ENCODE data around the gene ABITRAM. TPM values are rescaled to one million over a fixed set of nuclear protein-coding genes. Genes with fewer than 3 reads are reported as not detected.

Gene ABITRAM
- total RNA-seq, 6 donors from 2014 or later: 7.8 to 18.9 (median 10.5) TPM

GRCh38 chr9:108924466-108924865 lies 9.7 kb upstream of the ABITRAM start:
- no peak for DNase-seq
- Histone ChIP-seq H3K27me3 (no peaks in the 10 kb centered on the region), H3K9me3 (no peaks in the 10 kb centered on the region), H3K4me1 (peaks cover 0 to 3% (median 0%) of the 10 kb centered on the region in 4 donors), H3K4me3 (no peak overlapping the region), H3K27ac (no peak overlapping the region), H3K36me3 (peaks cover 32 to 93% (median 52%) of the 10 kb centered on the region in 4 donors)
- no peak for ATAC-seq (ENCODE audit: low FRiP score in 2 of 2)
- TF ChIP-seq POLR2A (IDR thresholded peaks at IDR 0.05) (no peak), CTCF (IDR thresholded peaks at IDR 0.05) (no peak), POLR2AphosphoS5 (IDR thresholded peaks at IDR 0.05) (no peak), EP300 (IDR thresholded peaks at IDR 0.05) (no peak)

GRCh38 chr9:108928386-108928785 lies 5.8 kb upstream of the ABITRAM start:
- no peak overlapping the region for H3K27ac ChIP-seq
- ATAC-seq (ENCODE audit: low FRiP score in 2 of 2) (no peak), DNase-seq (no peak)
- no peaks in the 10 kb centered on the region for H3K27me3 ChIP-seq
- H3K36me3 ChIP-seq: peaks cover 28 to 54% (median 36%) of the 10 kb centered on the region in 4 donors
- TF ChIP-seq POLR2AphosphoS5 (IDR thresholded peaks at IDR 0.05): no peak
- no peaks in the 10 kb centered on the region for H3K9me3 ChIP-seq
- H3K4me3 ChIP-seq: no peak overlapping the region
- H3K4me1 ChIP-seq: peaks cover 11 to 16% (median 14%) of the 10 kb centered on the region in 4 donors
- 75 to 84% methylated on average over 2 of the region's 2 CpGs for WGBS, 2 donors

- H3K36me3 ChIP-seq: peaks cover 0 to 20% (median 6%) of the 10 kb centered on the region in 4 donors
- ATAC-seq (ENCODE audit: low FRiP score in 2 of 2) (peak in 1 of 2 donors; percentile 3), DNase-seq (no peak)
- peaks cover 19 to 31% (median 23%) of the 10 kb centered on the region in 4 donors for H3K4me1 ChIP-seq
- H3K27ac ChIP-seq: peak overlapping the region; percentile 90 to 96 (median 92)
- H3K9me3 ChIP-seq: no peaks in the 10 kb centered on the region
- H3K4me3 ChIP-seq: peak overlapping the region; percentile 74 to 95 (median 84)
- 1% methylated on average over 21 to 25 of the region's 25 CpGs for WGBS, 2 donors
- no peaks in the 10 kb centered on the region for H3K27me3 ChIP-seq
- TF ChIP-seq POLR2A (IDR thresholded peaks at IDR 0.05): no peak
- TF ChIP-seq EP300 (IDR thresholded peaks at IDR 0.05): no peak
- TF ChIP-seq CTCF (IDR thresholded peaks at IDR 0.05): no peak
- no peak for TF ChIP-seq POLR2AphosphoS5 (IDR thresholded peaks at IDR 0.05)
Observed at GRCh38 chr9:108933231-108933717, 926 bp upstream of the ABITRAM start.

GRCh38 chr9:108933718-108934322 lies 380 bp upstream of the ABITRAM start, which contains the start of gene ELP1:
TSS of gene ELP1 (minus strand) at chr9:108934124. CDS start at chr9:108931146, 2,978 bp downstream.
- H3K27ac ChIP-seq: peak within 1 kb of the TSS; percentile 90 to 96 (median 92)
- peak in 1 of 2 donors; percentile 65 for TF ChIP-seq POLR2AphosphoS5 (IDR thresholded peaks at IDR 0.05)
- peak in 2 of 4 donors; percentile 33 to 61 for TF ChIP-seq POLR2A (IDR thresholded peaks at IDR 0.05)
- no peak for TF ChIP-seq EP300 (IDR thresholded peaks at IDR 0.05)
- peak in 2 of 6 experiments; percentile 18 to 24 for TF ChIP-seq CTCF (IDR thresholded peaks at IDR 0.05)
- ATAC-seq (ENCODE audit: low FRiP score in 2 of 2): peak; percentile 95 to 96
- H3K4me1 ChIP-seq: peaks cover 19 to 31% (median 21%) of the 10 kb centered on the region in 4 donors
- H3K36me3 ChIP-seq: peaks cover 0 to 22% (median 3%) of the 10 kb centered on the region in 4 donors
- DNase-seq: peak; percentile 94 to 98
- H3K9me3 ChIP-seq: no peaks in the 10 kb centered on the region
- no peaks in the 10 kb centered on the region for H3K27me3 ChIP-seq
- 0% methylated on average over 3 to 26 of the region's 48 CpGs for WGBS, 2 donors
- H3K4me3 ChIP-seq: peak within 1 kb of the TSS; percentile 74 to 95 (median 84)

GRCh38 chr9:108937561-108938305 lies 3.5 kb downstream of the ABITRAM start:
- WGBS, 2 donors: 75% methylated on average over 5 of the region's 5 CpGs
- no peak for ATAC-seq (ENCODE audit: low FRiP score in 2 of 2)
- Histone ChIP-seq H3K4me1 (peaks cover 13 to 21% (median 15%) of the 10 kb centered on the region in 4 donors), H3K27ac (no peak overlapping the region), H3K27me3 (no peaks in the 10 kb centered on the region), H3K36me3 (peaks cover 0 to 49% (median 7%) of the 10 kb centered on the region in 4 donors), H3K9me3 (no peaks in the 10 kb centered on the region), H3K4me3 (no peak overlapping the region)
- no peak for TF ChIP-seq CTCF (IDR thresholded peaks at IDR 0.05)
- no peak for TF ChIP-seq POLR2A (IDR thresholded peaks at IDR 0.05)
- TF ChIP-seq POLR2AphosphoS5 (IDR thresholded peaks at IDR 0.05): no peak
- TF ChIP-seq EP300 (IDR thresholded peaks at IDR 0.05): no peak
- no peak for DNase-seq
